Measurements from ENCODE around the gene TAF11L13.
A peak's percentile ranks its signal among the peaks of the same experiment; 100 is the strongest.
"Not testable (repeated sequence)": the region's sequence is repeated elsewhere in the genome, so short reads cannot be mapped to it uniquely, and the experiment has no call there.

The TAF11L13 gene

GRCh38 chr5:17631788-17632187 lies at the start of gene TAF11L13:
Gene TAF11L13 (plus strand): TSS chr5:17632088.
- H3K4me1 Mint-ChIP-seq; H3K27ac Mint-ChIP-seq; H3K36me3 Mint-ChIP-seq (ENCODE audit: low read depth): not testable (repeated sequence)

GRCh38 chr5:17585658-17586057 lies 46.2 kb upstream of the TAF11L13 start, which contains the start of gene TAF11L7:
Gene TAF11L7 (minus strand): TSS chr5:17585758.
- not testable (repeated sequence) for H3K4me1 Mint-ChIP-seq; H3K27me3 Mint-ChIP-seq (ENCODE audit: low read depth, poor library complexity); DNase-seq; H3K9me3 Mint-ChIP-seq; H3K27ac Mint-ChIP-seq; H3K4me3 Mint-ChIP-seq; H3K36me3 Mint-ChIP-seq (ENCODE audit: low read depth)

More at GRCh38 chr5:17631788-17632187, at the start of gene TAF11L13:
- H3K4me3 Mint-ChIP-seq; H3K27me3 Mint-ChIP-seq (ENCODE audit: low read depth, poor library complexity); DNase-seq; H3K9me3 Mint-ChIP-seq: not testable (repeated sequence)

GRCh38 chr5:17590860-17591259 lies 41.0 kb upstream of the TAF11L13 start, which contains the start of gene TAF11L8:
Gene TAF11L8 (minus strand): TSS chr5:17590960.
- not testable (repeated sequence) for H3K4me3 Mint-ChIP-seq; DNase-seq; H3K4me1 Mint-ChIP-seq; H3K9me3 Mint-ChIP-seq; H3K27ac Mint-ChIP-seq; H3K27me3 Mint-ChIP-seq (ENCODE audit: low read depth, poor library complexity); H3K36me3 Mint-ChIP-seq (ENCODE audit: low read depth)

GRCh38 chr5:17594255-17594654 lies 37.6 kb upstream of the TAF11L13 start, which contains the start of gene TAF11L9:
Gene TAF11L9 (minus strand): TSS chr5:17594394.
- not testable (repeated sequence) for H3K4me1 Mint-ChIP-seq; H3K27ac Mint-ChIP-seq; H3K27me3 Mint-ChIP-seq (ENCODE audit: low read depth, poor library complexity); H3K9me3 Mint-ChIP-seq; H3K4me3 Mint-ChIP-seq; H3K36me3 Mint-ChIP-seq (ENCODE audit: low read depth); DNase-seq

- not testable (repeated sequence) for H3K4me3 Mint-ChIP-seq; H3K36me3 Mint-ChIP-seq (ENCODE audit: low read depth); H3K27ac Mint-ChIP-seq; H3K9me3 Mint-ChIP-seq; DNase-seq; H3K27me3 Mint-ChIP-seq (ENCODE audit: low read depth, poor library complexity); H3K4me1 Mint-ChIP-seq
These were observed 34.2 kb upstream of the TAF11L13 start, which contains the start of gene TAF11L10 for GRCh38 chr5:17597728-17598127. Gene TAF11L10 (minus strand): TSS chr5:17597828.

- not testable (repeated sequence) for H3K27me3 Mint-ChIP-seq (ENCODE audit: low read depth, poor library complexity); DNase-seq; H3K4me3 Mint-ChIP-seq
These were observed 28.0 kb upstream of the TAF11L13 start, which contains the start of gene TAF11L11 for GRCh38 chr5:17603880-17604279. Gene TAF11L11 (plus strand): TSS chr5:17604183.

GRCh38 chr5:17604951-17605350 lies 26.9 kb upstream of the TAF11L13 start:
- DNase-seq = no peak
- H3K4me3 Mint-ChIP-seq = no peak overlapping the region
- no peaks in the 10 kb centered on the region for H3K36me3 Mint-ChIP-seq (ENCODE audit: low read depth)
- no peaks in the 10 kb centered on the region for H3K9me3 Mint-ChIP-seq
- peaks cover 3% of the 10 kb centered on the region for H3K27me3 Mint-ChIP-seq (ENCODE audit: low read depth, poor library complexity)
- no peak for TF ChIP-seq CTCF (IDR thresholded peaks at IDR 0.05)
- no peaks in the 10 kb centered on the region for H3K4me1 Mint-ChIP-seq
- H3K27ac Mint-ChIP-seq = no peak overlapping the region

More at GRCh38 chr5:17603880-17604279, 28.0 kb upstream of the TAF11L13 start, which contains the start of gene TAF11L11:
- not testable (repeated sequence) for H3K36me3 Mint-ChIP-seq (ENCODE audit: low read depth); H3K9me3 Mint-ChIP-seq; H3K27ac Mint-ChIP-seq; H3K4me1 Mint-ChIP-seq

- not testable (repeated sequence) for H3K27me3 Mint-ChIP-seq (ENCODE audit: low read depth, poor library complexity); H3K9me3 Mint-ChIP-seq; H3K36me3 Mint-ChIP-seq (ENCODE audit: low read depth); DNase-seq; H3K27ac Mint-ChIP-seq; H3K4me1 Mint-ChIP-seq; H3K4me3 Mint-ChIP-seq
These were observed 24.4 kb upstream of the TAF11L13 start for GRCh38 chr5:17607461-17607860.

GRCh38 chr5:17610092-17610491 lies 21.8 kb upstream of the TAF11L13 start, which contains the start of gene TAF11L12:
Gene TAF11L12 (plus strand): TSS chr5:17610392.
- H3K4me3 Mint-ChIP-seq; DNase-seq; H3K9me3 Mint-ChIP-seq; H3K4me1 Mint-ChIP-seq; H3K36me3 Mint-ChIP-seq (ENCODE audit: low read depth); H3K27me3 Mint-ChIP-seq (ENCODE audit: low read depth, poor library complexity): not testable (repeated sequence)
- H3K27ac Mint-ChIP-seq = peak within 1 kb of the TSS; percentile 30

GRCh38 chr5:17614872-17615605 lies 16.8 kb upstream of the TAF11L13 start:
- no peaks in the 10 kb centered on the region for H3K4me1 Mint-ChIP-seq
- no peaks in the 10 kb centered on the region for H3K9me3 Mint-ChIP-seq
- H3K36me3 Mint-ChIP-seq (ENCODE audit: low read depth) = no peaks in the 10 kb centered on the region
- DNase-seq = no peak
- no peak overlapping the region for H3K4me3 Mint-ChIP-seq
- H3K27ac Mint-ChIP-seq = no peak overlapping the region
- peaks cover 3% of the 10 kb centered on the region for H3K27me3 Mint-ChIP-seq (ENCODE audit: low read depth, poor library complexity)
- TF ChIP-seq CTCF (IDR thresholded peaks at IDR 0.05) = no peak
